ENCODE data around the gene EVPL. TPM values are rescaled to one million over a fixed set of nuclear protein-coding genes. Genes with fewer than 3 reads are reported as not detected.

EVPL gene
- total and polyA plus RNA-seq, 2 of the 13 experiments (the other 11 are each of a cell fraction or from before 2014, with no cell fraction given), result 2.1 to 8.2 TPM

DNA sequence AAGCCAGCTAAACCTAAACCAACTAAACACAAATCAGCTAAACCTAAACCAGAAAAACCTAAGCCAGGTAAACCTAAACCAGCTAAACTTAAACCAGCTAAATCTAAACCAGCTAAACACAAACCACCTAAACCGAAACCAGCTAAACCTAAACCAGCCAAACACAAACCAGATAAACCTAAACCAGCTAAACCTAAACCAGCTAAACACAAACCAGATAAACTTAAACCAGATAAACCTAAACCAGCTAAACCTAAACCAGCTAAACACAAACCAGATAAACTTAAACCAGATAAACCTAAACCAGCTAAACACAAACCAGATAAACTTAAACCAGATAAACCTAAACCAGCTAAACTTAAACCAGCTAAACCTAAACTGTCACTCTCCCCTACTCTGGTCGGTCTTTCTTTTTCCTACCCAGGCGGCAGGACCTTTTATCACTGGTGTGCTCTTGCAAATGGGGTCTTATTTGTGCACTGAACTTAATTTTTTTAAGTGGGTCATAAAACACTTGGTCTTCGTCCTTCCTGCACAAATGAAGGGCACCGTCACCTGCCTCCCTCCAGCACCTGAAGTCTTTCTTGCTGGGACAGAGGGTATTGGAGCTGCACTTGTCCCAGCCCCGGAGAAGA, 7.2 kb downstream of the EVPL start (continued):
- TF ChIP-seq ELF4 (CRISPR knock-in tag; IDR thresholded peaks at IDR 0.05; ENCODE audit: borderline replicate concordance) (no peak), TCF12 (IDR thresholded peaks at IDR 0.05) (no peak), TCF12 (CRISPR knock-in tag; IDR thresholded peaks at IDR 0.05) (no peak), PCBP2 (optimal IDR thresholded peaks at IDR 0.05; ENCODE audit: low read depth, low read length, poor library complexity, severe bottlenecking) (no peak), ZBTB7A (CRISPR knock-in tag; IDR thresholded peaks at IDR 0.05) (no peak), HCFC1 (IDR thresholded peaks at IDR 0.05; ENCODE audit: low read depth, low read length) (no peak), ZNF451 (CRISPR knock-in tag; IDR thresholded peaks at IDR 0.05) (no peak), MAFG (CRISPR knock-in tag; IDR thresholded peaks at IDR 0.05) (no peak), ZNF672 (CRISPR knock-in tag; IDR thresholded peaks at IDR 0.05) (no peak), ZNF224 (CRISPR knock-in tag; IDR thresholded peaks at IDR 0.05) (no peak), ZFP36 (IDR thresholded peaks at IDR 0.05; ENCODE audit: borderline replicate concordance, low read depth, low read length, partially characterized antibody) (no peak), DNMT1 (CRISPR knock-in tag; IDR thresholded peaks at IDR 0.05) (no peak), ZNF230 (CRISPR knock-in tag; IDR thresholded peaks at IDR 0.05) (no peak), SOX6 (IDR thresholded peaks at IDR 0.05) (0 out of 2 replicates have a peak, but pooled peaks have one; percentile 24), SOX6 (CRISPR knock-in tag; IDR thresholded peaks at IDR 0.05) (no peak), SMAD9 (CRISPR knock-in tag; IDR thresholded peaks at IDR 0.05) (no peak)
- TF ChIP-seq, protein P1, sequence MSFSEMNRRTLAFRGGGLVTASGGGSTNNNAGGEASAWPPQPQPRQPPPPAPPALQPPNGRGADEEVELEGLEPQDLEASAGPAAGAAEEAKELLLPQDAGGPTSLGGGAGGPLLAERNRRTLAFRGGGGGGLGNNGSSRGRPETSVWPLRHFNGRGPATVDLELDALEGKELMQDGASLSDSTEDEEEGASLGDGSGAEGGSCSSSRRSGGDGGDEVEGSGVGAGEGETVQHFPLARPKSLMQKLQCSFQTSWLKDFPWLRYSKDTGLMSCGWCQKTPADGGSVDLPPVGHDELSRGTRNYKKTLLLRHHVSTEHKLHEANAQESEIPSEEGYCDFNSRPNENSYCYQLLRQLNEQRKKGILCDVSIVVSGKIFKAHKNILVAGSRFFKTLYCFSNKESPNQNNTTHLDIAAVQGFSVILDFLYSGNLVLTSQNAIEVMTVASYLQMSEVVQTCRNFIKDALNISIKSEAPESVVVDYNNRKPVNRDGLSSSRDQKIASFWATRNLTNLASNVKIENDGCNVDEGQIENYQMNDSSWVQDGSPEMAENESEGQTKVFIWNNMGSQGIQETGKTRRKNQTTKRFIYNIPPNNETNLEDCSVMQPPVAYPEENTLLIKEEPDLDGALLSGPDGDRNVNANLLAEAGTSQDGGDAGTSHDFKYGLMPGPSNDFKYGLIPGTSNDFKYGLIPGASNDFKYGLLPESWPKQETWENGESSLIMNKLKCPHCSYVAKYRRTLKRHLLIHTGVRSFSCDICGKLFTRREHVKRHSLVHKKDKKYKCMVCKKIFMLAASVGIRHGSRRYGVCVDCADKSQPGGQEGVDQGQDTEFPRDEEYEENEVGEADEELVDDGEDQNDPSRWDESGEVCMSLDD (CRISPR knock-in tag; IDR thresholded peaks at IDR 0.05; ENCODE audit: borderline replicate concordance), result no peak
- TF ChIP-seq, protein P2, sequence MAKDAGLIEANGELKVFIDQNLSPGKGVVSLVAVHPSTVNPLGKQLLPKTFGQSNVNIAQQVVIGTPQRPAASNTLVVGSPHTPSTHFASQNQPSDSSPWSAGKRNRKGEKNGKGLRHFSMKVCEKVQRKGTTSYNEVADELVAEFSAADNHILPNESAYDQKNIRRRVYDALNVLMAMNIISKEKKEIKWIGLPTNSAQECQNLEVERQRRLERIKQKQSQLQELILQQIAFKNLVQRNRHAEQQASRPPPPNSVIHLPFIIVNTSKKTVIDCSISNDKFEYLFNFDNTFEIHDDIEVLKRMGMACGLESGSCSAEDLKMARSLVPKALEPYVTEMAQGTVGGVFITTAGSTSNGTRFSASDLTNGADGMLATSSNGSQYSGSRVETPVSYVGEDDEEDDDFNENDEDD (CRISPR knock-in tag; IDR thresholded peaks at IDR 0.05; ENCODE audit: borderline replicate concordance), result no peak
- TF ChIP-seq, protein P3, sequence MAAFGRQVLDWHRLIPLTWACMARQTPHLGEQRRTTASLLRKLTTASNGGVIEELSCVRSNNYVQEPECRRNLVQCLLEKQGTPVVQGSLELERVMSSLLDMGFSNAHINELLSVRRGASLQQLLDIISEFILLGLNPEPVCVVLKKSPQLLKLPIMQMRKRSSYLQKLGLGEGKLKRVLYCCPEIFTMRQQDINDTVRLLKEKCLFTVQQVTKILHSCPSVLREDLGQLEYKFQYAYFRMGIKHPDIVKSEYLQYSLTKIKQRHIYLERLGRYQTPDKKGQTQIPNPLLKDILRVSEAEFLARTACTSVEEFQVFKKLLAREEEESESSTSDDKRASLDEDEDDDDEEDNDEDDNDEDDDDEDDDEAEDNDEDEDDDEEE (CRISPR knock-in tag; IDR thresholded peaks at IDR 0.05), result no peak
- TF ChIP-seq, protein P4, sequence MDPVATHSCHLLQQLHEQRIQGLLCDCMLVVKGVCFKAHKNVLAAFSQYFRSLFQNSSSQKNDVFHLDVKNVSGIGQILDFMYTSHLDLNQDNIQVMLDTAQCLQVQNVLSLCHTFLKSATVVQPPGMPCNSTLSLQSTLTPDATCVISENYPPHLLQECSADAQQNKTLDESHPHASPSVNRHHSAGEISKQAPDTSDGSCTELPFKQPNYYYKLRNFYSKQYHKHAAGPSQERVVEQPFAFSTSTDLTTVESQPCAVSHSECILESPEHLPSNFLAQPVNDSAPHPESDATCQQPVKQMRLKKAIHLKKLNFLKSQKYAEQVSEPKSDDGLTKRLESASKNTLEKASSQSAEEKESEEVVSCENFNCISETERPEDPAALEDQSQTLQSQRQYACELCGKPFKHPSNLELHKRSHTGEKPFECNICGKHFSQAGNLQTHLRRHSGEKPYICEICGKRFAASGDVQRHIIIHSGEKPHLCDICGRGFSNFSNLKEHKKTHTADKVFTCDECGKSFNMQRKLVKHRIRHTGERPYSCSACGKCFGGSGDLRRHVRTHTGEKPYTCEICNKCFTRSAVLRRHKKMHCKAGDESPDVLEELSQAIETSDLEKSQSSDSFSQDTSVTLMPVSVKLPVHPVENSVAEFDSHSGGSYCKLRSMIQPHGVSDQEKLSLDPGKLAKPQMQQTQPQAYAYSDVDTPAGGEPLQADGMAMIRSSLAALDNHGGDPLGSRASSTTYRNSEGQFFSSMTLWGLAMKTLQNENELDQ (CRISPR knock-in tag; IDR thresholded peaks at IDR 0.05; ENCODE audit: borderline replicate concordance), result no peak
- TF ChIP-seq, protein P5, sequence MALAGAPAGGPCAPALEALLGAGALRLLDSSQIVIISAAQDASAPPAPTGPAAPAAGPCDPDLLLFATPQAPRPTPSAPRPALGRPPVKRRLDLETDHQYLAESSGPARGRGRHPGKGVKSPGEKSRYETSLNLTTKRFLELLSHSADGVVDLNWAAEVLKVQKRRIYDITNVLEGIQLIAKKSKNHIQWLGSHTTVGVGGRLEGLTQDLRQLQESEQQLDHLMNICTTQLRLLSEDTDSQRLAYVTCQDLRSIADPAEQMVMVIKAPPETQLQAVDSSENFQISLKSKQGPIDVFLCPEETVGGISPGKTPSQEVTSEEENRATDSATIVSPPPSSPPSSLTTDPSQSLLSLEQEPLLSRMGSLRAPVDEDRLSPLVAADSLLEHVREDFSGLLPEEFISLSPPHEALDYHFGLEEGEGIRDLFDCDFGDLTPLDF (CRISPR knock-in tag; IDR thresholded peaks at IDR 0.05), result no peak

All from HepG2 (cell line).